A549 treated with RU486 at 1 μM for 4 hours (cell line): ENCODE data around the gene OR2B2. TPM values are rescaled to one million over a fixed set of nuclear protein-coding genes. Genes with fewer than 3 reads are reported as not detected.

Experiments
- total RNA-seq: library from RNA; stranded (reverse); fragments of 200-300 nt; extraction: Qiagen RNA extraction; gene quantifications from 5 replicates; pipeline ENCODE4 v1.2.3, GENCODE V29; 2022; ENCODE audit warnings: low read depth

OR2B2 gene
- not detected in 5 replicates for total RNA-seq

GRCh38 chr6:27911956-27912446 lies at the start of gene OR2B2:
TSS of gene OR2B2 (minus strand) at chr6:27912396. CDS start at chr6:27912319, 77 bp downstream.

GRCh38 chr6:27956941-27957340 lies 44.7 kb upstream of the OR2B2 start, which contains the start of gene OR2B6:
TSS of gene OR2B6 (plus strand) at chr6:27957241. CDS start at chr6:27957241, 0 bp downstream.

Other genes starting within 250 kb of the OR2B2 start
- gene OR2B6, start 44.8 kb upstream of the OR2B2 start, total RNA-seq: 0.20 to 0.21 TPM in 2 of 5 replicates, not detected in the others
- 0.96 to 1.4 TPM (median 1.1 TPM) in 5 replicates for gene ZNF165, start 168.2 kb upstream of the OR2B2 start, total RNA-seq
- gene ZSCAN16, start 212.2 kb upstream of the OR2B2 start, total RNA-seq: 4.0 to 5.2 TPM (median 4.9 TPM) in 5 replicates
- 2.5 to 5.8 TPM (median 5.6 TPM) in 5 replicates for gene ZKSCAN8, start 229.5 kb upstream of the OR2B2 start, total RNA-seq